Measurements from ENCODE around the gene SLC17A6. TPM values are rescaled to one million over a fixed set of nuclear protein-coding genes. Genes with fewer than 3 reads are reported as not detected.

SLC17A6 gene
- total and polyA plus RNA-seq, 2 donors (not counting 3 experiments of a cell fraction or from before 2014, with no cell fraction given) = not detected

DNA sequence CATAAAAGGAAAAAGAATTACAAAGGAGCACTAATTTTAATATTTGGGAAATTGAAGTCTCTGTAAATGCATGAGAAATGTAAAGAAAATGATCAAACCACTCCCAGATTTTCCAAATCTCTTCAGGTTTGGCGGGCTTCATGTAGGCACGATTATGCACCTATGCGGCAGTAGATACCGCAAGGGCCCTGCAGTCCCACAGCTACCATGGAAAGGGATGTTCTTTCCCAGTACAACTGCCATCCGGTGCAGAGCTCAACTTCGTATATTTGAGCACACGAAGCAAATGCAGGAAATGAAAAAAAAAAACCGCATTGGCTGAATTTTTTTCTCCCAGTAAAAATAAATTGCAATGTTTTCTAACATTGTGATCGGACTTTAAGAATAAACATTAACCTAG lies 1.4 kb downstream of the SLC17A6 start:
- TF ChIP-seq CTCF (IDR thresholded peaks at IDR 0.05; ENCODE audit: extremely low read depth in 1 of 2, insufficient read depth in 1 of 2, low read depth in 1 of 2, low read length in 2 of 2) = no peak
- TF ChIP-seq JUN (IDR thresholded peaks at IDR 0.05; ENCODE audit: borderline replicate concordance, insufficient read depth, insufficient read length, low read depth) = no peak
- TF ChIP-seq MYC (IDR thresholded peaks at IDR 0.05; ENCODE audit: low read depth, low read length) = no peak
- no peak for TF ChIP-seq POLR2A (IDR thresholded peaks at IDR 0.05; ENCODE audit: low read depth, low read length)
- TF ChIP-seq, protein P1, sequence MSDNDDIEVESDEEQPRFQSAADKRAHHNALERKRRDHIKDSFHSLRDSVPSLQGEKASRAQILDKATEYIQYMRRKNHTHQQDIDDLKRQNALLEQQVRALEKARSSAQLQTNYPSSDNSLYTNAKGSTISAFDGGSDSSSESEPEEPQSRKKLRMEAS (IDR thresholded peaks at IDR 0.05; ENCODE audit: insufficient read depth, insufficient read length) = no peak
- no peak for TF ChIP-seq POLR2AphosphoS5 (IDR thresholded peaks at IDR 0.05; ENCODE audit: insufficient read depth, low read depth, low read length)
- no peak for TF ChIP-seq FOS (IDR thresholded peaks at IDR 0.05; ENCODE audit: borderline replicate concordance, insufficient read depth, low read length)
- TF ChIP-seq GATA2 (IDR thresholded peaks at IDR 0.05; ENCODE audit: insufficient read depth, insufficient read length, low read depth, low read length) = no peak
- no peak for TF ChIP-seq EZH2 (IDR thresholded peaks at IDR 0.05; ENCODE audit: borderline replicate concordance, low read depth, low read length, severe bottlenecking)
- H2AFZ ChIP-seq (ENCODE audit: low read depth, low read length) = no peak overlapping the region
- H3K9ac ChIP-seq (replicated peaks; ENCODE audit: extremely low read depth, insufficient read depth, low read length) = no peak overlapping the region
- POLR2A ChIA-PET = no interaction called here
- H3K4me3 ChIP-seq (replicated peaks in 1 of 3; ENCODE audit: insufficient read depth in 1 of 3, low read depth in 1 of 3, low read length in 3 of 3) = no peak overlapping the region
- no peak overlapping the region for H3K4me2 ChIP-seq (ENCODE audit: insufficient read depth, low read length)
- H3K79me2 ChIP-seq (ENCODE audit: control insufficient read depth, insufficient read depth, low read length) = no peaks in the 10 kb centered on the region
- H4K20me1 ChIP-seq (replicated peaks; ENCODE audit: control insufficient read depth, extremely low read depth, insufficient read depth, low read length) = no peaks in the 10 kb centered on the region
- H3K4me1 ChIP-seq (ENCODE audit: control insufficient read depth, extremely low read depth, insufficient read depth, low read length) = no peaks in the 10 kb centered on the region
- no peak overlapping the region for H3K27ac ChIP-seq (ENCODE audit: insufficient read depth, low read depth, low read length)
- DNase-seq (ENCODE audit: low read depth, low spot score) = no peak
- intact Hi-C loops (cut with micrococcal nuclease) (no loop called here), dilution Hi-C loops (cut with MboI; ENCODE audit: extremely low pct_ligation_motif_present, low sequenced_read_pairs) (no loop called here)
- H3K27me3 ChIP-seq (ENCODE audit: control insufficient read depth in 2 of 2, insufficient read depth in 2 of 2, low read length in 2 of 2) = peaks cover 54 to 75% of the 10 kb centered on the region in 2 experiments
- H3K9me3 ChIP-seq (replicated peaks; ENCODE audit: control insufficient read depth, insufficient read depth, low read length) = no peaks in the 10 kb centered on the region
- CTCF ChIA-PET = interaction anchor here (1.5 to 2.0 kb wide), 2 partner anchors 200 to 448 kb away, joined by 3 to 6 read pairs; no protein-coding TSS in a partner anchor
- H3K9me1 ChIP-seq (replicated peaks; ENCODE audit: control insufficient read depth, extremely low read depth, insufficient read depth, low read length) = no peaks in the 10 kb centered on the region
- no peaks in the 10 kb centered on the region for H3K36me3 ChIP-seq (ENCODE audit: control insufficient read depth in 2 of 2, extremely low read depth in 1 of 2, insufficient read depth in 2 of 2, low read length in 2 of 2)
- BruUV-seq (replicated peaks) = no TSS peak
- no peak for FAIRE-seq

Measured in endothelial cell of umbilical vein (primary cell).